HG02571 (cell line): Measurements from ENCODE around the gene SCNN1B.

Source experiments
- ATAC-seq: cut with Tn5 transposase; IDR thresholded peaks from one replicate; pipeline ENCODE4 v1.9.1; 2021; ENCODE audit warnings: mild to moderate bottlenecking, moderate library complexity; ENCODE audit not compliant: unreplicated experiment

The SCNN1B gene

GRCh38 chr16:23319861-23320615, 17.9 kb downstream of the SCNN1B start:
- ATAC-seq, result no peak

GRCh38 chr16:23320693-23321092, 18.6 kb downstream of the SCNN1B start:
- ATAC-seq, result no peak

- ATAC-seq, result no peak
These were observed 19.2 kb downstream of the SCNN1B start for GRCh38 chr16:23321206-23321875.

- ATAC-seq, result no peak
These were observed 21.3 kb downstream of the SCNN1B start for GRCh38 chr16:23323224-23324030.

- ATAC-seq, result no peak
These were observed 22.6 kb downstream of the SCNN1B start for GRCh38 chr16:23324727-23325126.

GRCh38 chr16:23327836-23328235, 25.7 kb downstream of the SCNN1B start:
- ATAC-seq, result no peak

- no peak for ATAC-seq
These were observed 28.1 kb downstream of the SCNN1B start for GRCh38 chr16:23330161-23330560.

GRCh38 chr16:23330583-23331249, 28.6 kb downstream of the SCNN1B start:
- ATAC-seq, result no peak

GRCh38 chr16:23333034-23333579, 31.0 kb downstream of the SCNN1B start:
- no peak for ATAC-seq

- no peak for ATAC-seq
These were observed 31.8 kb downstream of the SCNN1B start for GRCh38 chr16:23333831-23334456.

GRCh38 chr16:23334457-23334853, 32.4 kb downstream of the SCNN1B start:
- ATAC-seq, result no peak

- ATAC-seq, result no peak
These were observed 32.8 kb downstream of the SCNN1B start for GRCh38 chr16:23334950-23335349.

GRCh38 chr16:23337836-23338550, 35.9 kb downstream of the SCNN1B start:
- ATAC-seq, result no peak

- no peak for ATAC-seq
These were observed 37.7 kb downstream of the SCNN1B start for GRCh38 chr16:23339787-23340186.

GRCh38 chr16:23342083-23342640, 40.1 kb downstream of the SCNN1B start:
- no peak for ATAC-seq

- no peak for ATAC-seq
These were observed 41.8 kb downstream of the SCNN1B start for GRCh38 chr16:23343643-23344612.

GRCh38 chr16:23345237-23345636, 43.1 kb downstream of the SCNN1B start:
- ATAC-seq, result no peak
